CMK (cell line): Measurements from ENCODE around the gene SHISA2.
"Not testable (repeated sequence)": the region's sequence is repeated elsewhere in the genome, so short reads cannot be mapped to it uniquely, and the experiment has no call there.

Experiments
- DNase-seq: peaks from one replicate; pipeline ENCODE4 v3.0.0-alpha.2; 2010; ENCODE audit warnings: low read depth

Gene SHISA2

DNA sequence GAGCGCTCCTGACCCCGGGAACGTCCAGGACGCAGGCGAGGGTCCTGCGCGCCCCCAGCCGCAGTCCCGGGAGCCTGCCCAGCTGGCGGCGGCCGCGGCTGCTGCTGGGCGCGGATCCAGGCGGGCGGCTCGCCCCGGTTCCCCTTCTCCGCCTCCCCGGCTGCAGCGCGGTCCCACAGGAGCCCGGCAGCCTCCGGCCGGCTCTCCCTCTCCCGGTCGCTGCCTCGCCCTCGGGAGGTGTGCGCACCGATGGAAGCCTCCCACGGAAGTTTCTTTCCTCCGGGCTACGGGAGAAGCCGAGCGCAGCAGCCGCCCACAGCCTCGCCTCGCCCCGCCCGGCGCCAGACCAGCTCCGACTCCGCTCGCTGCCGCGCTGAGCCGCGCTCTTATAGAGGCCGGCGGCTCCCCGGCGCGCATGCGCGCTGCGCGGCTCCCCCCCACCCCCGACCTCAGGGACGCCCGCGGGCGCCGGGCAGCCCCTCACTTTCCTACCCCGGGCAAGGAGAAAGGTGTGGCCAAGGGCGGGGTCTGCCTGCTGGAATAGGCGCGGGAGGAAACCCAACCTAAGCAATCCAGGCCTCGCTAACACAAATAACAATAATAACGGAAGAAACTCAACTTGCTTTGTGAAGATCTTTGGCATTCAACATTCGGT is at the start of gene SHISA2:
TSS of gene SHISA2 (minus strand) at position 360 of the 655 bp plus-strand sequence. CDS start 1,041 bp downstream, outside the sequence.
- no peak for DNase-seq

DNA sequence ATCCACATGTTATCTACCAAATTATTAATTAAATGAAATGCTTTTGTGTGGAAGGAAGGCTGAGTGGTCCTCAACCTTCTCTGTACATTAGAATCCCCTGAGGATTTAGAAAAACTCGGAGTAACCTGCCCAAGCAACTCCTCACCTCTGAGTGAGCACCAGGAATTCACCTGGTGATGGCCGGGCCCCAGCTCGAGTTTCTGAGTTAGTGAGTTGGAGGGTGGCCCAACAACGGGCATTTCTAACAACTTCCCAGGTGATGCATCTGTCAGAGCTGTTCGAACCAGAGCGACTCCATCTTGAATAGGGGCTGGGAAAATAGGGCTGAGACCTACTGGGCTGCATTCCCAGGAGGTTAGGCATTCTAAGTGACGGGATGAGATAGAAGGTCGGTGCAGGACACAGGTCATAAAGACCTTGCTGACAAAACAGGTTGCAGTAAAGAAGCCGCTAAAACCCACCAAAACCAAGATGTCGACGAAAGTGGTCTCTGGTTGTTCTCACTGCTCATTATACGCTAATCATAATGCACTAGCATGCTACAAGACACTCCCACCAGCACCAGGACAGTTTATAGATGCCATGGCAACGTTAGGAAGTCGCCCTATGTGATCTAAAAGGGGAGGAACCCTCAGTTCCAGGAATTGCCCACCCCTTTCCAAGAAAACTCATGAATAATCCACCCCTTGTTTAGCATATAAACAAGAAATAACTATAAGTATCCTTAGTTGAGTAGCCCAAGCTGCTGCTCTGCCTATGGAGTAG is 44.2 kb upstream of the SHISA2 start:
- DNase-seq, result no peak

DNA sequence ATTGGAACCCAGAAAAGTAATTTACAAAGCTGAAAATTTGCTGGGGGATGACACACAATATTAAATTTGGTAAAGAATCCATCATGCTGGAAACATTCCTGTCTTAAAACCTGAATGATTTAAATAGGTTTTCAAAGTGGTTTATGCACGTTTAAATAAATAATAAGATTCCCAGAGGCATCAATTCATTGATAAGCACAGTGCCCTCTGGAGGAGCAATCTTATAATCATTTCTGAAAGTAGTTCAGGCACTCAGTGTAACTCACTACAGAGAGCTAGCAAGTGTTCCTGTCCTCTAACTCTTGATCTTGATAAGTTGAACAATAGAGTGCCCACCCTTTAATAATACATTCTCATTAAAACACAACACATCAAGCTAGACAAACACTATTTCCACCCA is 43.5 kb upstream of the SHISA2 start:
- DNase-seq, result no peak

DNA sequence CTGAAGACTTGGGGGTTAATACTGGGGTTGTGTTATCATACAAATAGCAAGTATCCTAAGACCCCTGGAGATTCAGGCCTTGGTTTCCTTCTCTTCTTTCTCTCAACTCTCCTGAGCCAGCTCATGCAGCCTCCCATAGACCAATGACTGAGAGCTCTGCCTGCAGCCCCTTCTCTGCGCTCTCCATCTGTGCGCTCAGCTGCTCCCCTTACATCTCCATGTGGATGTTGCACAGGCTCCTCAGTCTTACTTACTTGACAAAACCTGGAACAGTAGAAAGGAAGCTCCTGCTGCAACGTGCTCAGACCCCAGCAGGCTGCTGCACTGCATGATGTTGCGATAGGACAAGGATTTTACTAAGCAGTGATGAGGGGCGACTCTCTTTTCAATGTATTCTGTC is 25.0 kb upstream of the SHISA2 start:
- not testable (repeated sequence) for DNase-seq

DNA sequence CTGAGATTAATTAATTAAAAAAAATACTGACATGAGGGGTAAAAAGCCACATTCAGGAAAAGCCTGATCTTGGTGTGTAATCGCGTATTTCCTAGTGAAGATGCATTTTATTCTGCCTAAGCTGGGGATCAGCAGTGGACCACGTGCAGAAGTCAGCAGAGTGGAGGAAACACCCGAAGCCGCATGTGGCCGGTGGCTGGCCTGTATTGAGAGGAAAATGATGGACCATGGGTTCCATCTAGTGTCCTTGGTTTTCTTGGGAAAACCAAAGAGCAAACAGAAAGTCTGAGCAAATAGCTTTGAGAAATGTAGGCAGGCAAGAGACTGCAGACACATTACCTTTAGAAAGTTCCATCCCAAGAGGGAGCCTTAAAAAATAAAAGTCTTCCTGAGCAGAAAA is 23.7 kb upstream of the SHISA2 start:
- DNase-seq, result no peak

DNA sequence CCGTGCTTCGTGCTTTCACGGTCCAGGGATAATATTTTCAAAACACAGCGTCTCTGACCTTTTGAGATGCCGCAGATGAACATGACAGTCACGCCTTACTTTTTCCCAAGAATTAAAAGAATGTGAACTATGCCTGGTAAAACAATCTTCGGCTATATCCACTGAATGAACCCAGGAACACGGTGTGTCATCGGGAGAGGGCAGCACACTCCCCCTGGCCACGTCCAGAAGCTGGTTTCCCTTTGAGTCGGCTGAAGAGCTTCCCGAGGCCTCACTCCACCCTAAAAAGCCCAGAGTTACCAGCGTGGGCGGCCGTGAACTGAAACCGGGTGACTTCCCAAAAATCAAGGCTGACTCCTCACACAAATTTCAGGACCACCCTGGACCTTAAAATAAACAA is 22.9 kb upstream of the SHISA2 start:
- DNase-seq, result no peak

DNA sequence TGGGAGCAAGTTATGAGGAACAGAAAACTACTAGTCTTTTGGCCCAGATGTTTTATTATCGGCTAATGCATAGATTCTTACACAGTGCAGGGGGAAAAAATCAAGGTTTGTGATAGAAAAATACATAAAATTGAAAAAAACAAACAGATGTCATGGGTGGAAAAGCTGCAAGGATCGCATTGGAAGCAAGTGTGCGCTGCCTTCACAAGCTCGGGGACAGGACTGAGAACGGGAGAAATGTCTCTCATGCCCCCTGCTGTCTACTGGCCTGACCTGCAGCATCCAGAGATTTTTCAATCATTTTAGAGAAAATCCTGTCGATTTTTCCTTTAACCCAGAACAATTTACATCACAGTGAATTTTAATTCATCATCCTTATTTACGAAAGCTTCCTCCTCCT is 20.5 kb upstream of the SHISA2 start:
- not testable (repeated sequence) for DNase-seq

DNA sequence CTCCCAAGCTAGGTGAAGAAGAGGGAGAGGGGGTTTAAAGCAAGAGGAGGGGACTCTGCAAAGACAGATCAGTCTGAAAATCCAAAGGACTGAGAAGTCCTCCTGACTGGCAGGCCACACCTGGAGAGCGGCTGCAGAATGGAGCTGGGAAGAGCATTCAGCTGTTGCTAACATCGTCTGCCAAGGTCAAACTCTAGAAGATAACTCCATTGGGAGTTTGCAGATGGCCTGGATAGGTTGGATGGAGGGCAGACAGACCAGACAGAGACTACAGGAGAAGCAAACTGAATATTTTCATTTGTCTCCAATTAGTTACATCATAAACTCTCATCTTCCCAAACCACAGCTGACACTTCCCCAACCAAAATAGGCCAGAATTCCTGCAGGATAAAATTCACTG is 19.9 kb upstream of the SHISA2 start:
- no peak for DNase-seq

DNA sequence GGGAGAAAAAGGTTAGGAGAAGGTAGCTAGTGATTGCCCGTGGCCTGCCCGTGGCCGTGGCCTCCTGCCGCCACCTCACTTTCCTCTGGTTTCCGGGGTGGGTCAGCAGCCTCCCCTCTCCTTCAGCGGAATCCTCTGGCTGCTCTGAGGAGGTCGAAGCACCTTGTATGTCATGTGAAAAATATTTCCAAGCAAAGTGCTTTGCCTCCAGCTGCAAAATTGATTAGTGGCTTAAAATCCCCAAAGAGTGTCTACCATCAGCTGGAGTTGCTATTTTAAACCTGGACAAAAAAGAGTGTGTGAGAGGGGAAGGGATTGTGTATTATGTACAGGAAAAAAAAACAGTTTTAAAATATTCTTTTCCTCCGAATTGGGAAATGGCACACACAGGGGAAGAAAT is 17.8 kb upstream of the SHISA2 start:
- not testable (repeated sequence) for DNase-seq

DNA sequence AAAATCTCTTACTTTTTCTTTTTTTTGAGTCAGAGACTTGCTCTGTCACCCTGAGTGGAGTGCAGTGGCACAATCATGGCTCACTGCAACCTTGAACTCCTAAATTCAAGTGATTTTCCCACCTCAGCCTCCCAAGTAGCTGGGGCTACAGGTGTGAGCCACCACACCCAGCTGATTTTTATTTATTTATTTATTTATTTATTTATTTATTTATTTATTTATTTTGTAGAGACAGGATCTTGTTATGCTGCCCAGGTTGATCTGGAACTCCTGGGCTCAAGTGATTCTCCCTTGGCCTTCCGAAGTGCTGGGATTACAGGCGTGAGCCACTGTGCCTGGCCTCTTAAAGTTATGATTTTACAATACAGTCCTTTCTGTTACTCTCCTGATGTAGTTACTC is 16.6 kb upstream of the SHISA2 start:
- DNase-seq, result not testable (repeated sequence)

DNA sequence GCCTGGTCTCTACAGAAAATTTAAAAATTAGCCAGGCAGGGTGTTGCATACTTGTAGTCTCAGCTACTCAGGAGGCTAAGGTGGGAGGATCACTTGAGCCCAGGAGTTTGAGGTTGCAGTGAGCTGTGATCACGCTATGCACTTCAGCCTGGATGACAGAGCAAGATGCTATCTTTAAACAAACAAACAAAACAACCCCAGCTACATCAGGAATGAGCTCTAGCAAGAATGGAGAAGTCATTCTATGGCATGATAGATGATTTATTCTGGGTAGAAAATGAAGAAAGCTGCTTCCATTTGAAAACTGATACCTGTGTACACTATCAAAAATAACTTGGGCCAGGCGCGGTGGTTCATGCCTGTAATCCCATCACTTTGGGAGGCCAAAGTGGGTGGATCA is 15.8 kb upstream of the SHISA2 start:
- no peak for DNase-seq

DNA sequence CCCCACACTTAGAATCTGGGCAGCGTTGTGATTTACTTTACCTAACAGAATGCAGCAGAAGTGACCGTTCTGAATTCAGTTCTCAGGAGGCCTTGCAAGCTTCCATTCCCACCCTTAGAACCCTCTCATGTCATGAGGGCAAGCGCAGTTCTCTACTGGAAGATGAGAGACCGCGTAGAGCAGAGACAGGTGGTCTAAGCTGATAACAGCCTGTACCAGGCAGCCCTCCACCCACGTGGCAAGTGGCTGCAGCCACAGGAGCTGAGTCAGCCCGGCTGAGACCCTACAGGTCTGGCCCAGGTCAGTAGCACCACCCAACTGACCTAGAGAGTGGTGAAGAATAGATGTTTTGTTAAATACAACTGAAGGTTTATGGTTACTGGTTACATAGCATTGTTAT is 14.7 kb upstream of the SHISA2 start:
- DNase-seq, result peak; percentile 18

DNA sequence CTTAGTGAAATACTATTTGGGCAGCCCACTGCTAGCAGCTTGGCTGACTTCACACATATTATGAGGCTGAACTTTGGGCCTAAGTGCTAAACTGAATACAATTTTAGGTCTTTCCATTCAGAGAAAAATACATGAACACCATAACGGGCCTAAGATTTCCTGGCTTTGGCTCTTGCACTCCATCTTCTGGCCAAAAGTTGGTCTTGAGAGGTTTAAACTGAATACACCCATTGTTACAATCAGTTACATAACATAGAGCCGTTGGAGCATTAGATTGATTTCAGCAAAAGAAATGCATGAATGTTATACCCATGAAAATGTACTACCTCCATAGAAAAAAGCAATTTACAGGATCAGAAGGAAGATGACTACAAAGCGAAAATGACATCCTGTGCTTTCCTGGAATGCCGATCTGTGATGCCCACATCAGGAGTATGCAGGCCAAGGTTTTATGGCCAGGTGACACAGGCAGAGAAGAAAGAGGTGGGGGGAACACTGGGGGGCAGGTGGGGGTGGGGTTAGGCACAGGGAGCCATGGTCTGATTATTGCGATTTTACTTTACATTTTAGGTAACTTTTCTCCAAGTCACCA is 11.1 kb upstream of the SHISA2 start:
- DNase-seq, result no peak

DNA sequence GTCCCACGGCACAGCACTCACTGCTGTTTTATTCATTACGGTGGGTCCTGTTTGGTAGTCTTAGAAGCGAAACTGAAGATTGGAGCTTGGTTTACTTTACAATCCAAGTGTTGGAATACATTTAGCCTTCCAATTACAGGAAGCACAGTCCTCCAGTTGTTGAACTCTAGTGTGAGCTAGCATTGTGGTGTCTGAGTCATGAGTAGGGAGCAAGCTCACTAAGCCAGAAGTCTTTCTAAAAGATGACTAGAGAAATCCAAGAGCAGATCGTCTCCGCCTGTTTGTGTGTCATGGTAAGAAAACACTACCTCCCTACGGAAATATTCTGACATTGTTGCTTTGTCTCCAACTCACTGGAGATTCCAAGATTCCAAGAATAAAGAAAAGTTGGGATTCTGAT is 10.1 kb upstream of the SHISA2 start:
- no peak for DNase-seq

DNA sequence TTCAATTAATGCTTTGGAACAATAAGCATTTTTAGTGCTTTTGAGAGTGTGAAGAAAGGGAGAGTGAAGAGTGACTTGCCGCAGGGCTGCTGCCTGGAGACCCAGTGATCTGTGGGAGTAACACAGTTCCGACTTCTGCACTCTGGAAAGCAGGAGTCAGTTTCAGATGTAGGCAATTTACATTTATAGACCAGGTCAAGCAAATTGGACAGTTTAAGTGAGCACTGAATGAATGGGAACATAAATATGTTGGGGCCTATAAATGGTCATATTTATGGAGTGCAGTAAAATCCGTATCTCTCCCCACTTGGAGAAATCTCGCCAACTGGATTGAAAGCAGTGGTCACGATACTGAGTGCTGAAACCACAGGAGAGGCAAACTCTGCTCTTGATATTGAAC is 9.4 kb upstream of the SHISA2 start:
- DNase-seq, result no peak

DNA sequence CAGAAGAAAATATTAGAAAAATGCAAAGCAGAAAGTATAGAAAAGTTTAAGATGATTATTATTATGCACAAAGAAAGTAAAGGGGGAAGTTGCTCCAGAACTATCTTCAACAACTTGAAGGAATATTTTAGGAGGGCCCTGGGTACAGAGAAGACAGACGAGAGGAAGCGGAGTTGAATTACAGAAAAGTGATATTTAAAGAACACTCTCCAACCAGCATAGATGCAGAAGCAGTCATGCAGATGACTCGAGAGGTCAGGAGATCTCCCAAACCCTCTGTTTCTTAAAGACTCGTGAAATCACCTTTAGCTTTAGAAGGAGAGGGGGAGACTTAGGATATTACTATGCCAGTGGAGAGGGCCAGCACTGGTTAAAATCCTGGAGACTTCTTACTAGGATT is 8.5 kb upstream of the SHISA2 start:
- DNase-seq, result no peak

DNA sequence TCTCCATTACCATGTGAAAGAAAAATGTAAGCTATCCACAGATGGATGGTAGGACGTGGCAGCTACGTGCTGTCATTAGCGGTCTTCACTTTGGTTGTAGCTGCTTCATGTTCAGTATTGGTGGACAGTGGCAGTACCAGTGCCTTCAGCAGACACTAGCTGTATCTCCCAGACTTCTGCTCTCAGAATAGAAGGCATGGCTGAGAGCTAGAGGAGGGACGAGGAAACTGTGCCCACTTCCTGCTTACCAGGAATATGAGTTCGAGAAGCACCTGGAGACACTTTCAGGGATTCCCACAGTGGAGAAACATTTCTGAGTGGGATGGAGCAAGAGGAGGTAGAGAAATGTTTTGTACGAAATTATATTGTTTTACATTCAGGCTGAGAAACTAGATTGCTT is 6.9 kb upstream of the SHISA2 start:
- no peak for DNase-seq

DNA sequence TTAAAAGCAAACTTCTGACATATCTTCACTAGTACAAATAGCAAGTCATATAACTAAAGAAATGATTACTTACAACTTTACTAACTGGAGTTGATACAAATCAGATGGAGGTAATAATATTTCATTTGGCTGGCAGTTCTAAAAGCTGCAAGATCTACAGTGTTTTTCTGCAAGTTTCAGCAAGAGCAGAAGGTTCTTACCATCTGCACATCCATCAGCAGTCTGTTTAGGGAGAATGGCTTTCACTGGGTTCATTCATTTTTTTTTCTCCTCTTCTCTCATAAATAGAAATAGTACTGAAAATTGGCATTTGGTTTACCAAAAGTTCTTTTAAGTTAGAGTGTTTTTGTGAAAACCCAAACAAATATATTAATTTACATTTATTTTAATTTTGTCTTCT is 3.1 kb upstream of the SHISA2 start:
- no peak for DNase-seq

DNA sequence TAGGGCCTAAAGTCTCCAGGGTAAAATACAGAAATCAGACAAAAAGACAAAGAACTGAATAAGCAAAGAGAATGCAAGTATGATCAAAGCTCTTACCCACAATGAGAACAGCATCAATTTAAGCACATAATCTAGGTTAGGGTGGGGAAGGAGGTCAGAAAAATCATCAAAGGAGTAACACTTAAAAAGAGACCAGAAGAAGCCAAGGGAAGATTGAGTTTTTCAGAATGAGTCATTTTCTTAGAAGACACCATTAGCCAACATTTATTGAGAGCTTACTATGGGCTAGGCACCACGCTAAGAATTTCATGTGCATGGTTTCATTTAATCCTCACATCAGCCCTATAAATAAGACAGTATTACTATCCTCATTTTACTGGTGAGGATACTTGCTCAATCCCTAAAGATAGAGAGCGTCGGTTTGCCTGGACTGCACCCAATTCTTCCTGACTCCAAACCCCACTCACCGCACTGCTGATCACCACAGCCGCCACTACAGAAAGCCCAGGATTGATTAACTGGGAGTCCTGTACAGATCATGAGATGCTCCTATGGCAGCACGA is 1.7 kb upstream of the SHISA2 start:
- DNase-seq, result no peak

DNA sequence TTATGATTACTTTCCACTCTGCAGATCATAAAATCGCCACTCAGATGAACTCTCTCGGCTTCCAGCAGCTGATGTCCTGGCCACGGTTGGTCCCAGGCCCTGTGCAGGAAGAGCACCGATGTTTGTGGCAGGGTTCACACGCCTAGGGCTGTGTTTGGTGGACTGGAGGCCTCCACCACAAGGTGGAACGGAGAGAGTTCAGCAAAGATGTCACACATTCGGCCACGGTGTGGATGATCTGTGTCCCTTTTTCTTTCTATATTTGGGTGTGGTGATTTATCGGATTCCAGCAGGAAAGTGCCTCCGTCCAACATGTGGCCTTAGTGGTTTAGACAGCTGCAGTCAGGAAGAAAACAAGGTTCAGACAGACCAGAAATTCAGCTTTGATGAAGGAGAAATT is 521 bp upstream of the SHISA2 start:
- DNase-seq, result no peak

DNA sequence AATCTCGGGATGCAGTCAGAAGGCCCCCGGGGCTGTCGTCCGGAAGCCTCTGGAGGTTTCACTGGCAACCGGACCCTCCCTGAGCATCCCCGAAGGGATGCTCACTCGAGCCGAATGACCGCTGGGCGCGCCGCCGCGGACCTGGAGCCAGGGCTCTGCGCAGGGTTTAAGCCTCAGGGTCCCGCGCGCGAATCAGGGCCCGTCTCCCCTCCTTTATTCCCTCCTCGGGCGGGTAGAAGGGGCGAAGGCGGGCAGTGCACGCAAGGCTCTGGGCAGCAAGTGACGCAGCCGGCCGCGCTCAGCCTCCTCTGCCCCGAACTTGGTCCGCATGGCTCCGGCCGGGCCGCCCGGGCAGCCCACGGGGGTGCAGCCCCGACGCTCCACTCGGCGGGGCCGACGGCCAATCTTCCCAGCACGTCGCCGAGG is 572 bp downstream of the SHISA2 start:
- DNase-seq, result no peak

DNA sequence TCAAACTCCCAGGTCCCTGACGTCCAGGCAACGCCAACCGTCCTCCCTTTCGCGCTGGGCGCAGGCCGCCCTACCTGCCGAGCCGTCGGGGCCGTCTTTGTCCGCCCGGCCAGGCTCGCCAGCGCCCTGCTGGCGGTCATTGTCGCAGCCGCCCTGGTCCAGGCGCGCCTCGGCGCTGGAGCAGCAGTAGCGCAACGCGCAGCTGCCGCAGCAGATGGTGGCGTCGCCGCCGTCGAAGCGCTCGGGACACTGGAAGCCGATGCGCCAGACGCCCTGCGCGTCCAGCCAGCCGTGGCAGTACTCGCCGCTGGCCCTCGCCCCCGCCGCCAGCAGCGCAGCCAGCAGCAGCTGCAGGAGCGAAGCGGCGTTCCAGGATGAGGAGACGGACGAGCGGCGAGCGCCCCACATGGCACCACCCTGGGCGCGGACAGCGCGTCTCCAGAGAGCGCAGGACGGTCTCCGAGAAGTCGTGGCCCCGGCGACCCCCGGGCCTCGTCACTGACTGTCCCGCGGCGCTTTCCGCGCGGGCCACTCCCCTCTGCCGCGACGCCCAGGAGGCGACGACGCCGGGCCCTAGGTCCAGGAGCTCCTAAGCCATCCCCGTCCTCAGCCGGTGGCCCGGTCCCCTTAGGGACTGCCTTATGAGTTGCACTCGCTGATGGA is 1.1 kb downstream of the SHISA2 start:
- DNase-seq, result no peak

DNA sequence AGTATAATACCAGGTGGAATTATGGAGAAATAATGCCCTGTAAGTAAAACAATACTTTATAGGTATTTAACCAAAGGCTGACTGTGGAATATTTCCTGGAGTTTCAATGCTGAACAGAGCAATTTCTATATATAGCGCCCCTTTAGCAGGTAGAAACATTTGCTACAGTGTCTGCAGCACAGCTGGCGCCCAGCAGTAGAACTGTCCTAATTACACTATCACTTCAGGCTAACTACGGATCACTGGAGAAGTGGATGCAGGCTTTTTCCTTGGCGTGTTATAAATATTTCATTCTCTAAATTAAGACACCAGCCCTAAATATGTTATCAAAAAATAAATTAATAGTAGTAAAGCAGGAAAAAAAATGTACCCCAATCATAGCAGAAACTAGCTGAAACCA is 3.1 kb downstream of the SHISA2 start:
- no peak for DNase-seq
